ENCODE measurements around the gene MMRN2.
A peak's percentile ranks its signal among the peaks of the same experiment; 100 is the strongest.

Gene MMRN2

GRCh38 chr10:86974484-86974883 lies 17.1 kb upstream of the MMRN2 start:
- no peak for DNase-seq (ENCODE audit: extremely low spot score)
- TF ChIP-seq CTCF (IDR thresholded peaks at IDR 0.05; ENCODE audit: control extremely low read depth, extremely low read depth, low read depth, missing control alignments): no peak
- POLR2A ChIA-PET: no interaction called here
- CTCF ChIA-PET: interaction anchor here (1.1 kb wide), 1 partner anchor 13 kb away, joined by 3 read pairs; no protein-coding TSS in a partner anchor

DNA sequence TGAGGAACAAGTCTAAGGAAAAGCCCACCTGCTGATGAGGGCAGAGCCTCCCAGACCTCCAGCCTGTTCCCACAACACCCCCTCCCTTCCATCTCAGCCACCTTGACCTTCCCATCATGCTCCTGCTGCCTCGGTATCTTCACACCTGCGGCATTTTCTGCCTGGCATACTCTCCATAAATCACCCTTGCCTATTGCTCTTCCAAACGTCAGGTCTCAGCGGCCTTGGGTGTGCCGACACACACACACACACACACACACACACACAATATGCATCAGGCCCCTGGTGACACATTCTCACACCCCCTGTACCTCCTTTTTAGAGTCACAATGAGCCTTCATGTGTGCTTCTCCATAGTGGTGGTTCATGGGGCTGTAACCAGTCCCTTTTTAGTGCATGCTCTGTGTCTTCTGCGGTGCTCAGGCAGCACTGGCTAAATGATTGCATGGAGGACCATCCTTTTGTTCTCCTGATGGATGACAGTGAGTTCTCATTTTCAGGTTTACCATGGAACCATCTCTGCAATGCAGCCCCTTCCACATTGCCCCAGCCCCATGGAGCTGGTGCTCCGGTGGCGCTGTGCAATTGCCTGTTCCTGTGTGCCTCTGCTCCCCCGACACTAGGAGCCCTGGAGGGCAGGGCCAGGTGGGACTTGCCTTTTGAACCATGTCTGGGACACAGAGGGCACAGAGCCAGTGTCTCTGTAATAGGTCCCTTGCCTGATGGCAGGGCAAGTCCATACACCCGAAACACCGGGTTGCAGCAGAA lies 15.4 kb upstream of the MMRN2 start:
- ChIA-PET CTCF (no interaction called here), POLR2A (no interaction called here)
- TF ChIP-seq CTCF (IDR thresholded peaks at IDR 0.05; ENCODE audit: control extremely low read depth, extremely low read depth, low read depth, missing control alignments): no peak
- no peak for DNase-seq (ENCODE audit: extremely low spot score)

- CTCF ChIA-PET: interaction anchor here (0.7 to 15.9 kb wide), 7 partner anchors 8 to 29 kb away, joined by 3 to 238 read pairs (median 3); partner anchors contain the start of gene MMRN2
- no peak for TF ChIP-seq CTCF (IDR thresholded peaks at IDR 0.05; ENCODE audit: control extremely low read depth, extremely low read depth, low read depth, missing control alignments)
- POLR2A ChIA-PET: no interaction called here
- DNase-seq (ENCODE audit: extremely low spot score): peak; percentile 89
Measured at GRCh38 chr10:86971232-86971991, 14.0 kb upstream of the MMRN2 start.

DNA sequence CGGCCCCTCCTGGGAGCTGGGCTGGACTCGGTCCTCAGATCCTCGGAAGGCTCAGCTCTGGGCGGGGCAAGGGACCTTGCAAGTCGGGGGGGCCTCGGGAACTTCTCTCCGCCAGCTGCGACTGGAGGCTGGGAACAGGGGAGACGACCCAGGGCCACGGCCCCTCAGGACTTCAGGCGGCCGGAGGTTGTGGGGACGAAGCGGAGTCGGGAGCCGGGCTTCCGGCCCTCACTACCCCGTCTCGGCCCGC lies 13.5 kb upstream of the MMRN2 start:
- no peak for DNase-seq (ENCODE audit: extremely low spot score)
- ChIA-PET POLR2A (interaction anchor here (0.6 kb wide), 1 partner anchor 589 kb away, joined by 12 read pairs; no protein-coding TSS in a partner anchor), CTCF (interaction anchor here (0.7 to 15.9 kb wide), 7 partner anchors 8 to 28 kb away, joined by 3 to 238 read pairs (median 3); partner anchors contain the start of gene MMRN2)
- TF ChIP-seq CTCF (IDR thresholded peaks at IDR 0.05; ENCODE audit: control extremely low read depth, extremely low read depth, low read depth, missing control alignments): no peak

GRCh38 chr10:86970162-86970981 lies 13.0 kb upstream of the MMRN2 start:
- ChIA-PET POLR2A (interaction anchor here (0.6 kb wide), 1 partner anchor 590 kb away, joined by 12 read pairs; no protein-coding TSS in a partner anchor), CTCF (interaction anchor here (0.7 to 15.9 kb wide), 9 partner anchors 9 to 28 kb away, joined by 3 to 238 read pairs (median 3); partner anchors contain the start of genes MMRN2 and SNCG)
- no peak for TF ChIP-seq CTCF (IDR thresholded peaks at IDR 0.05; ENCODE audit: control extremely low read depth, extremely low read depth, low read depth, missing control alignments)
- DNase-seq (ENCODE audit: extremely low spot score): peak; percentile 27
